Loucy (cell line): ENCODE results near the gene ZNF555.

Experiments used
- CTCF ChIP-seq: fragments of 200-600 bp; sonication (generic); conservative IDR thresholded peaks from 2 replicates; pipeline ENCODE4 v1.5.1; 2014; ENCODE audit warnings: mild to moderate bottlenecking, antibody characterized with exemption, low read length
- EZH2phosphoT487 ChIP-seq: fragments of 200-600 bp; IDR thresholded peaks from 2 replicates; pipeline ENCODE4 v1.6.1; 2018; ENCODE audit warnings: antibody characterized with exemption, mild to moderate bottlenecking, moderate library complexity, borderline replicate concordance

DNA sequence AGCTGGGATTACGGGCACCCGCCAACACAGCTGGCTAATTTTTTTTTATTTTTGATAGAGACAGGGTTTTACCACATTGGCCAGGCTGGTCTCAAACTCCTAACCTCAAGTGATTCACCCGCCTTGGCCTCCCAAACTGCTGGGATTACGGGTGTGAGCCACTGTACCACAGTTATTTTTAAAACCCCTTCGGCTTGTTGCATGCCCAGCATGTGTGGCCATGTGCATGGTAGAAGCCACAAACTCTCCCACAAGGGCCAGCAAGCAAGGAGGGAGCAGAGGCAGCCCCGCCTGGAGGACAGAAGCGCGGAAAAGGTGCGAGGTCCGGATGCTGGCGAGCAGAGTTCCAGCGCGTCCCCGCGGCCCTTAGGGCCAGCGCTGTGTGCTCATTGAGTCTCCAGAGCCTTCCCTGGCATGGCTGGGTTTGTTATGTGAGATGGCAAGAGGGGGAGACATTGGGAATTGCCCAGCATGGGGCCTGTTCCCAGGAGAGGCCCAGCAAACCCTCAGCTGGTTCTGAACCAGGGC, 43.1 kb upstream of the ZNF555 start:
- TF ChIP-seq CTCF (no peak), EZH2phosphoT487 (no peak)
